HTERT RPE-1 (cell line): Measurements from ENCODE around the gene P2RY2.

Source experiments
- in situ Hi-C: fragments of 300-500 bp; cut with MboI; formaldehyde crosslinking; loops from 4 replicates; pipeline ENCODE4 v1.14.3; 2020; ENCODE audit warnings: low sequenced_read_pairs

Gene P2RY2

DNA sequence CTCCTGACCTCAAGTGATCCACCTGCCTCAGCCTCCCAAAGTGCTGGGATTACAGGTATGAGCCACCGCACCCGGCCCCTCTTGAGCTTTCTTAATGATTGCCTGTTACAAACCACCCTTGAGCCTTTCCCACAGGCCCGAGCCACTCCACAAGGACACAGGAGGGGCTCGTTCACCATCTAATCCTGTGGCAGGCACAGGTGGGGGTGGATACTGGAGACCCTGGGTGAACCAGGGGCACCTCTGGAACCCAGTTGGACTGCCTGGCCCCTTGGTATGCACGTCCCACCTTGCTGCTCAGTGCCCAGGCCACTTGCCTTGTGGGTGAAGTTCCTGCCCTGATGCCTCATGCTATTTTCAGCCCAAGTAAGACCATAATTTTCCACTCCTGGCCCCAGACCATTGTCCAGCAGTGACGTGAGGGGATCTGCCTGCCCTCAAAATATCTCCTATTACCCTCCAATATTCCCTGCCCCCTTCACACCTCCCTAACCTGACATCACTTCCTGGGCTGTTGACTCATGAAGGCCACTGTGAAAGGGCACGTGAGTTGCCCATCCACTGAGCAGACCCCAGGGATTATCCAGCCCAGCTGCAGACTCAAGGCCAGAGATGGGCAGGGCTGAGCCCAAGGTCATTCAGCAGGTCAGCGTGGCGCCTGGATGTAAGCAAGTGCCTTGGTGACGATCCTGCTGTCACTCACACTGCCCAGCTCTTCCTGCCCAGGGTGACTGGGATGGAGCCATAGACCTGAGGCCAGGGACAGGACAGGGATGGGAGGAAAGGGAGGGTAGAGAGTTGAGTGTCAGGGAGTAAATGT lies 19.6 kb downstream of the P2RY2 start:
- in situ Hi-C loops: no loop called here

- in situ Hi-C loops: no loop called here
Observed at GRCh38 chr11:73239111-73239521, 21.0 kb downstream of the P2RY2 start.

GRCh38 chr11:73239571-73240189 lies 21.6 kb downstream of the P2RY2 start:
- in situ Hi-C loops: no loop called here

- in situ Hi-C loops: no loop called here
Observed at GRCh38 chr11:73240190-73240781, 22.2 kb downstream of the P2RY2 start.

DNA sequence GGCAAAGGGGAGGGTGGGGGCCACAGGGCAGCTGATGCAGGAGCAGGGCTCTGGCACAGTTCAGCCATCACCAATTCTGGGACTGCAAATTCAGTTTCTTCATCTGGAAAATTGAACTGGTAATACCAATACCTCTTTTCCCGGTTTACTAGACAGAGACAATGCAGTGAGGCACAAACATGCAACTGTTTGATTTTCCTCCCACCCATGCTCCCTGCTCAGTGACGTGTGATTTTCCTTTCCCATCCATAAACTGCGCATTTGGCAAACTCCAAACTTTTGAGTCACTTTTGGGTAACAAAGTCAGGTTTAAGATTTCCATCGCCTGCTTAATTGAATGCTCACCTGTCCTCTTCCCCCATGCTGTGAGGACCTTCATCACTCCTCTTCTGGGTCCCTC lies 23.2 kb downstream of the P2RY2 start:
- in situ Hi-C loops: no loop called here

GRCh38 chr11:73242251-73243092 lies 24.4 kb downstream of the P2RY2 start:
- in situ Hi-C loops: no loop called here

DNA sequence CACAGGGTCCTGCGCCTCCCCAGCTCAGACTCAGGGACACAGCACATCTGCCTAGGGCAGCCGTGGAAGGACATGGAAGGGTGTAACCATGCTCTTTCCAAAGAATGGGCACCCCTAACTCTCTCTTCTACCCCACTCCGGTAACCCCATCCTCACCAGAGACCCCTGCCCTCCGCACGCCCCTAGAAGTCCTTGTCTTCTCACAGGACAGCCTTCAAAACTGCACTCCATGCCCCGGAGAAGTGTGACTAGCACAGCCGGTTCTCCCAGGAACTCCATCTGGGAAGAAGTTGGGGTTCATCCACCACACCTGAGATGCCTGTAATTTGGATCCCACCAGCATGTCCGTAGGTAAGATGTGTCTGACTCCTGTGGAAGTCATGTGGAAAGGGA lies 25.0 kb downstream of the P2RY2 start:
- in situ Hi-C loops: no loop called here

GRCh38 chr11:73244589-73245240 lies 26.6 kb downstream of the P2RY2 start:
- in situ Hi-C loops: no loop called here

GRCh38 chr11:73245461-73245860 lies 27.4 kb downstream of the P2RY2 start:
- in situ Hi-C loops: no loop called here

DNA sequence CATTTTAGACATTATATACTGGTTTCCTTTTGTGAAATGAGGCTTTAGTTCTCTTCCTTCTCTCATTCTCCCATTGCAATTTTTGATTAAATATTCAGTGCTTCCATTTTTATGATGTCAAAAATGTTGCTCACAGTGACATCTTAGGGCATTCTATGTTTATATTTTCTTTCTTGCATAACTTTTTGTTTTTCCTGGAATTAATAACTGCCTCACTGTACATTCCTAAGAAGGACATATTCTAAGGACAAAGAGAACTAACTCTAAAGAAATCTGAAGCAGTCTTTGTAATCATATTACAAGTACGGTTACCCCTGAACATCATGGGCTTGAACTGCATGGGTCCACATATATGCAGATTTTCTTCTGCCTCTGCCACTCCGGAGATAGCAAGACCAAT lies 28.2 kb downstream of the P2RY2 start:
- in situ Hi-C loops: no loop called here

GRCh38 chr11:73248526-73249185 lies 30.6 kb downstream of the P2RY2 start:
- in situ Hi-C loops: no loop called here

DNA sequence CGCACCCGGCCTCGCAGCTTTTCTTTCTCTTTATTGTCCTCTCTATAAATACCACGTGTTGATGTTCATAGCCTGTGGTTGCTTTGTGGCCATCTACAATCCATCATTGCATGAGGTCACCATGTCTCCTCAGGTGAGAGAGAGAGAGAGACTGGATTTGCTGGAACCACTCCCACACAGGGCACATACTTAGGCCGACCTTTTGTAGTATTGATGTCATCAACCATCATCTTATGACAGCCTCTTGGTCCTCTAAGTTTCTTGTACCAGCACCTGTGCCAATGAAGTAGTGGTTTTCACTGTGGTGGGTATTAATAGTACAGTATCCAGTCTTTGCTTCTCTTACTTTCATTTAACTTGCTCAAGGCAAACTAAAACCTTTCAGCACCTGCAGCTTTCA lies 31.2 kb downstream of the P2RY2 start:
- in situ Hi-C loops: no loop called here

- in situ Hi-C loops: no loop called here
Observed at GRCh38 chr11:73249853-73250783, 32.0 kb downstream of the P2RY2 start.

GRCh38 chr11:73252577-73253191 lies 34.6 kb downstream of the P2RY2 start:
- in situ Hi-C loops: no loop called here

GRCh38 chr11:73257342-73258103 lies 39.4 kb downstream of the P2RY2 start:
- in situ Hi-C loops: no loop called here

- in situ Hi-C loops: no loop called here
Observed at GRCh38 chr11:73258104-73259035, 40.3 kb downstream of the P2RY2 start.
